Small intestine (tissue), 7 donors: Measurements from ENCODE around the gene ANO9. TPM values are rescaled to one million over a fixed set of nuclear protein-coding genes. Genes with fewer than 3 reads are reported as not detected.
A peak's percentile ranks its signal among the peaks of the same experiment; 100 is the strongest.
"Not testable (repeated sequence)": the region's sequence is repeated elsewhere in the genome, so short reads cannot be mapped to it uniquely, and the experiment has no call there.

Source experiments
- DNase-seq, 2 donors: peaks; one replicate each; pipeline versions ENCODE4 v3.0.0 to v3.0.0-alpha.2; 2013
- FAIRE-seq: peaks from 2 replicates; lab custom pipeline; 2012; peaks lifted over from hg19 to GRCh38; lab: Jason Lieb, UNC
- H3K27ac ChIP-seq, 3 donors: one replicate each; pipeline ENCODE4 v1.5.1; 2013; ENCODE audit warnings: low read length in 2 of 3, mild to moderate bottlenecking in 2 of 3, control low read depth in 1 of 3, inconsistent platforms in 1 of 3, low read depth in 1 of 3, moderate library complexity in 1 of 3
- H3K27me3 ChIP-seq, 3 donors: one replicate each; pipeline ENCODE4 v1.6.1; 2013; ENCODE audit warnings: low read length in 3 of 3, inconsistent platforms in 1 of 3; ENCODE audit not compliant: control insufficient read depth in 3 of 3, insufficient read depth in 3 of 3
- H3K36me3 ChIP-seq, 3 donors: one replicate each; pipeline ENCODE4 v1.6.1; 2013; ENCODE audit warnings: low read length in 3 of 3, inconsistent platforms in 1 of 3, low read depth in 1 of 3, mild to moderate bottlenecking in 1 of 3, moderate library complexity in 1 of 3; ENCODE audit not compliant: control insufficient read depth in 3 of 3, insufficient read depth in 2 of 3
- H3K4me1 ChIP-seq, 3 donors: one replicate each; pipeline ENCODE4 v1.6.1; 2013; ENCODE audit warnings: low read length in 2 of 3, inconsistent platforms in 1 of 3, low read depth in 1 of 3, mild to moderate bottlenecking in 1 of 3, moderate library complexity in 1 of 3; ENCODE audit not compliant: control insufficient read depth in 3 of 3, insufficient read depth in 2 of 3
- H3K4me3 ChIP-seq, 3 donors: one replicate each; pipeline ENCODE4 v1.5.1; 2013; ENCODE audit warnings: low read length in 3 of 3, control low read depth in 1 of 3, inconsistent platforms in 1 of 3, low read depth in 1 of 3, mild to moderate bottlenecking in 1 of 3, moderate library complexity in 1 of 3
- H3K9me3 ChIP-seq, 2 donors: one replicate each; pipeline ENCODE4 v1.6.1; 2013; ENCODE audit warnings: low read depth in 1 of 2, low read length in 1 of 2; ENCODE audit not compliant: control insufficient read depth in 2 of 2, insufficient read depth in 1 of 2
- WGBS, 3 donors: extraction: QIAGEN DNeasy Blood & Tissue Kit; methylation state at CpG; one replicate each; pipeline ENCODE4 v1.1.7; 2013; 5-methylcytosine and 5-hydroxymethylcytosine counted together
- polyA plus RNA-seq, 4 donors: library from polyadenylated mRNA; stranded (reverse) in 3 of 4; unstranded in 1 of 4; fragments of 200-250 nt in 3 of 4; fragments of 120-200 nt in 1 of 4; gene quantifications; one replicate each; pipeline versions ENCODE4 v1.2.1 to v1.2.3, GENCODE V29; 2013
- donor health status: healthy with polysubstance abuse.
- donor health status: control.
- donor health status: control.
- donor health status: Bipolar disorder and iron deficiency.
- donor health status: healthy.

Gene ANO9
- polyA plus RNA-seq, 4 donors, result 84.7 to 363 (median 220) TPM

DNA sequence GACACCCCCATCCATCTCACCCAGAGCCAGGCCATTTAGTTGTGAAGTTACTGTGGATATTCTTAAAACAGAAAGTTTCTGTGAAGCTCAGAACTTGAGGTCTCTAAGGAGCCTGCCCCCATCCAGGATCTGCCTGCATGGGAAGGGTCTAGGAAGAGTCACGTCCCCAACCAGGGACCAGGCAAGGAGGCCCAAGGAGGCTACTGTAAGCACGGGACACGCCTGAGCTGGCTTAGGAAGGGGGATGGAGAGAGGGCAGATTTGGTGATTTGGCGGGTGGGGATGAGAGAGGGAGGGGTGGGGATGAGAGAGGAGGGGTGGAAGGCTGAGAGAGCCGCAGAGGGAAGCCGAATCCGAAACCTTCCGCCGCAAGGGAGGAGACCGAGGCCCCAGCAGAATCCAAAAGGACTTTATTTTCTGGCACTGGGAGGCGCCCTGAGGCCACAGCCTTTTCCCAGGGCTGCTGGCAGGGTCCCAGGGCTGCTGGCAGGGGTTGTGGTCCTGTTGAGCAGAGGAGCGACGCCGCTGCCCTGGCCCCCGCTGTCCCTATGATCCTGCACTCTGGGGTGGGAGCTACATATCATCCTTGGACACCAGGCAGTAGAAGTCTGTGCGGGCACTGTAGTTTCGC is 36.4 kb downstream of the ANO9 start:
- Histone ChIP-seq H3K27ac (peak overlapping the region in 1 of 3 donors; percentile 84), H3K4me1 (peaks cover 0 to 16% (median 3%) of the 10 kb centered on the region in 3 donors), H3K36me3 (peaks cover 0 to 68% (median 7%) of the 10 kb centered on the region in 3 donors), H3K4me3 (no peak overlapping the region), H3K27me3 (no peaks in the 10 kb centered on the region), H3K9me3 (no peaks in the 10 kb centered on the region)
- FAIRE-seq (no peak), DNase-seq (no peak)
- WGBS, 3 donors, result 62 to 78% (median 72%) methylated on average over 14 to 17 of the region's 17 CpGs

GRCh38 chr11:404551-405264 is 37.1 kb downstream of the ANO9 start:
- Histone ChIP-seq H3K27me3 (peaks cover 0 to 4% (median 0%) of the 10 kb centered on the region in 3 donors), H3K36me3 (peaks cover 0 to 67% (median 7%) of the 10 kb centered on the region in 3 donors), H3K4me3 (no peak overlapping the region), H3K4me1 (peaks cover 0 to 15% (median 3%) of the 10 kb centered on the region in 3 donors), H3K9me3 (peaks cover 0 to 3% of the 10 kb centered on the region in 2 donors), H3K27ac (no peak overlapping the region)
- 88 to 91% (median 91%) methylated on average over 14 of the region's 14 CpGs for WGBS, 3 donors
- FAIRE-seq (no peak), DNase-seq (no peak)

- no peak overlapping the region for H3K4me3 ChIP-seq
- peaks cover 0 to 13% (median 3%) of the 10 kb centered on the region in 3 donors for H3K4me1 ChIP-seq
- H3K36me3 ChIP-seq, result peaks cover 0 to 64% (median 10%) of the 10 kb centered on the region in 3 donors
- H3K27me3 ChIP-seq, result peaks cover 0 to 4% (median 0%) of the 10 kb centered on the region in 3 donors
- no peak for DNase-seq
- 88 to 93% (median 89%) methylated on average over 19 to 27 of the region's 27 CpGs for WGBS, 3 donors
- no peak overlapping the region for H3K27ac ChIP-seq
- H3K9me3 ChIP-seq, result peaks cover 0 to 6% of the 10 kb centered on the region in 2 donors
- FAIRE-seq, result no peak
These were observed 37.9 kb downstream of the ANO9 start for GRCh38 chr11:403761-404431.

DNA sequence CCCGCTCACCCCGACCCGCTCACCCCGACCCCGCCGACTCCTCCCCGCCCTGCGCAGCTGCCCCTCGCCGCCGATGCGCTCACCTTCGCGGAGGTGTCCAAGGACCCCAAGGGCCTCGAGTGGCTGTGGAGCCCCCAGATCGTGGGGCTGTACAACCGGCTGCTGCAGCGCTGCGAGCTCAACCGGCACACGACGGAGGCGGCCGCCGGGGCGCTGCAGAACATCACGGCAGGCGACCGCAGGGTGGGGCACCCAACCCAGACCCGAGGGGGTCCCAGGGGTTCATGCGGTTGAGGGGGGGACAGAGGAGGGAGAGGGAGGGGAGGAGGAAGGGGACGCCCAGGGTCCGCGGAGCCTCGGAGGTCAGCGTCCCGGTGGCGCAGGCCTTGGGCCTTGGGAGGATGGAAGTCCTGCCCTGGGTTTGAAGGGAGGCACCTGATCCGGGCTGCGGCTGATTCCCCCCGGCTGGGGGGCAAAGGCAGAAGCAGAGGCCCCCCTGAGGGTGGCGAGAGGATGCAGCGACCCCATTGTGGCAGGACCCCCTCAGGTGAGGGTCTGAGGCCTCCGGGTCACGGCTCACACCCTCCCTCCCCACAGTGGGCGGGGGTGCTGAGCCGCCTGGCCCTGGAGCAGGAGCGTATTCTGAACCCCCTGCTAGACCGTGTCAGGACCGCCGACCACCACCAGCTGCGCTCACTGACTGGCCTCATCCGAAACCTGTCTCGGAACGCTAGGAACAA is 38.6 kb downstream of the ANO9 start:
- DNase-seq, result no peak
- Histone ChIP-seq H3K36me3 (peaks cover 0 to 61% (median 12%) of the 10 kb centered on the region in 3 donors), H3K4me1 (peaks cover 0 to 13% (median 3%) of the 10 kb centered on the region in 3 donors), H3K27ac (no peak overlapping the region), H3K9me3 (peaks cover 0 to 6% of the 10 kb centered on the region in 2 donors), H3K27me3 (peaks cover 0 to 4% (median 0%) of the 10 kb centered on the region in 3 donors), H3K4me3 (no peak overlapping the region)
- no peak for FAIRE-seq
- WGBS, 3 donors, result 70 to 90% (median 88%) methylated on average over 44 to 55 of the region's 55 CpGs

GRCh38 chr11:401196-401595 is 40.6 kb downstream of the ANO9 start:
- WGBS, 3 donors, result no CpG with 5 or more reads among the region's 52 CpGs

GRCh38 chr11:400241-400689 is 41.5 kb downstream of the ANO9 start:
- FAIRE-seq (no peak), DNase-seq (no peak)
- WGBS, 3 donors, result 43 to 91% (median 81%) methylated on average over 33 to 50 of the region's 50 CpGs
- H3K27me3 ChIP-seq, result peaks cover 0 to 4% (median 0%) of the 10 kb centered on the region in 3 donors
- H3K4me3 ChIP-seq, result no peak overlapping the region
- H3K9me3 ChIP-seq, result peaks cover 0 to 6% of the 10 kb centered on the region in 2 donors
- H3K4me1 ChIP-seq, result peaks cover 0 to 12% (median 0%) of the 10 kb centered on the region in 3 donors
- H3K27ac ChIP-seq, result no peak overlapping the region
- peaks cover 0 to 64% (median 18%) of the 10 kb centered on the region in 3 donors for H3K36me3 ChIP-seq

More at GRCh38 chr11:401196-401595, 40.6 kb downstream of the ANO9 start:
- Histone ChIP-seq H3K36me3 (peaks cover 0 to 66% (median 18%) of the 10 kb centered on the region in 3 donors), H3K4me1 (peaks cover 0 to 11% (median 0%) of the 10 kb centered on the region in 3 donors)
- not testable (repeated sequence) for DNase-seq, FAIRE-seq, H3K9me3 ChIP-seq, H3K27ac ChIP-seq, H3K4me3 ChIP-seq, H3K27me3 ChIP-seq

GRCh38 chr11:399731-400211 is 42.0 kb downstream of the ANO9 start:
- WGBS, 3 donors, result 54 to 93% (median 84%) methylated on average over 21 of the region's 21 CpGs
- Histone ChIP-seq H3K4me1 (peaks cover 0 to 12% (median 0%) of the 10 kb centered on the region in 3 donors), H3K27ac (no peak overlapping the region), H3K9me3 (peaks cover 0 to 6% of the 10 kb centered on the region in 2 donors), H3K36me3 (peaks cover 0 to 63% (median 18%) of the 10 kb centered on the region in 3 donors), H3K4me3 (no peak overlapping the region), H3K27me3 (peaks cover 0 to 4% (median 0%) of the 10 kb centered on the region in 3 donors)
- no peak for FAIRE-seq
- no peak for DNase-seq
